GM18519 (cell line): ENCODE data around the gene PCDH8.

ENCODE experiments used
- ATAC-seq: cut with Tn5 transposase; IDR thresholded peaks from one replicate; pipeline ENCODE4 v1.9.1; 2021; ENCODE audit warnings: mild to moderate bottlenecking, moderate library complexity; ENCODE audit not compliant: unreplicated experiment, low FRiP score

Gene PCDH8

DNA sequence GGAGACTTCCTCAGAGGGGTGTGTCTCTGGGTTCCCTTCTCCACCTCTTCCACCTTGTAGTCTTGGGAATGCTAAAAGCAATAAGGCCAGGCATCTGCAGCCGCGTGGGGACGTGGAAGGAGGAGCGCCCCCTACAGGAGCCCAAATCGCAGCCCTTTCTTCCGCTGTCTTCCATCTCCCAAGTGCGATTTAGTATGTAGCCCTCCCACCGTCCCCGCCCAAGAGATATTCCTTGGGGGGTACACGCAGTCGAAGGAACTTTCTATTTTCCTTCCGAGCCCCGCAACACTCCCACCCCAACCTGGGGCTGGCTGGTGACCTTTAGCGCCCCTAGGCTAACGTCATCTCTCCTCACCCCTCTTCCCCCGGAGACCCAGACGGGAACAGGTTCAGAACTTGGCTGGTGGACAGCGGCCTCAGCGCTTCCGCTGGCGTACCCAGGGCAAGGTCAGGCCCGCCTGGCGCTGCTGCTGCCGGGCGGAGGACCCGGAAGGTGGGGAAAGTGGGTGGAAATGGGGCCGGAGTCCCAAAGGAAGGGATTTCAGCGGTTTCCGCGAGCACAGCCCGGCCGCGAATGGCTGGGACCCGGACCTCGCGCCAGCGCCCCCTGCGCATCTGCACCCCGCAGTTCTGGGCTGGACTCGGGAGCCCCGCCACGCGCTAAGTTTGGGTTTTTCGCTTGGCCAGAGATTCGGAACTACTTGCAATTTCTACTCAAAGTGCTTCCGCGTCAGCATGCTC is 2.1 kb upstream of the PCDH8 start:
- peak; percentile 56 for ATAC-seq

- no peak for ATAC-seq
Measured at GRCh38 chr13:52850072-52850395, 1.6 kb upstream of the PCDH8 start.

GRCh38 chr13:52849291-52850071 is 1.0 kb upstream of the PCDH8 start:
- ATAC-seq = no peak

- no peak for ATAC-seq
Measured at GRCh38 chr13:52847682-52848432, 583 bp downstream of the PCDH8 start.

DNA sequence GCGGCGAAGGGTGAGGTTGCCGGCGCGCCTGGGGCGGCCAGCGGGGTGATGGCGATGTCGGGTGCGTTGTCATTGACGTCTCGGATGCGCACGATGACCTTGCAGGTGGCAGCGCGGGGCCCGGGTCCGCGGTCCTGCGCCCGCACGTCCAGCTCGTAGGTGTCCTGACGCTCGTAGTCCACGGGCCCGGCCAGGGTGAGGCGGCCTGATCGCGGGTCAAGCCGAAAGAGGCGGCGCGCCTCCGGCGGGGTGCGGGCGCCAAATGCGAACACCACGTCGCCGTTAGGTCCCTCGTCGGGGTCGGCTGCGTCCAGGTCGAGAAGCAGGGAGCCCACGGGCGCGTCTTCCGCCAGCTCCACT is 1.1 kb downstream of the PCDH8 start:
- ATAC-seq = no peak

DNA sequence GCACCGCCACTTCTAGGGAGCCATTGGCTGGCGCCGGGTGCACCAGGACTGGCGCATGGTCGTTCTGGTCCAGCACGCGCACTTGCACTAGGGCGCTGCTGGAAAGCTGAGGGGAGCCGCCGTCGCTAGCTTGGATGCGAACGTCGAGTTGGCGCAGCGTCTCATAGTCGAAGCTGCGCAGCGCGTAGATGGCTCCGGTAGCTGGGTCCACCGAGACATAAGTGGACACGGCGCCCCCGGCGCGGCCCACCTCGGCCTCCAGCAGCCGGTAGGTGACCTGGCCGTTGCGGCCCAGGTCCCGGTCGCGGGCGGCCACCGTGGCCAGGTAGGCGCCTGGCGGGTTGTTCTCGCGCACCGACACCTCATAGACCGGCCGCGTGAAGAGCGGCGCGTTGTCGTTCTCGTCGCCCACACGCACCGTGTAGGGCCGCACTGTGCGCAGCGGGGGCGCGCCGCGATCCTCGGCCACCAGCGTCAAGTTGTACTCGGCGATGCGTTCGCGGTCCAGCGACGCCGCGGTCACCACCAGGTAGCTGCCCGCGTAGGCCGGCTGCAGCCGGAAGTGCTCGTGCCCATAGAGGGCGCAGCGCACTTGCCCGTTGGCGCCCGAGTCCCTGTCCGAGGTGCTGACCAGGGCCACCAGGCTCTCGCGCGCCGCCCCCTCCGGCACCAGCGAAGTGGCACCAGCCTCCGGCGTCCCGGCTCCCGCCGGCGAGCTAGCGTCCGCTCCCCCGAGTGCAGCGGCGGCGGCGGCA is 1.7 kb downstream of the PCDH8 start:
- ATAC-seq = no peak

GRCh38 chr13:52845766-52846566 is 2.5 kb downstream of the PCDH8 start:
- no peak for ATAC-seq

- no peak for ATAC-seq
Measured at GRCh38 chr13:52845334-52845761, 3.1 kb downstream of the PCDH8 start.

DNA sequence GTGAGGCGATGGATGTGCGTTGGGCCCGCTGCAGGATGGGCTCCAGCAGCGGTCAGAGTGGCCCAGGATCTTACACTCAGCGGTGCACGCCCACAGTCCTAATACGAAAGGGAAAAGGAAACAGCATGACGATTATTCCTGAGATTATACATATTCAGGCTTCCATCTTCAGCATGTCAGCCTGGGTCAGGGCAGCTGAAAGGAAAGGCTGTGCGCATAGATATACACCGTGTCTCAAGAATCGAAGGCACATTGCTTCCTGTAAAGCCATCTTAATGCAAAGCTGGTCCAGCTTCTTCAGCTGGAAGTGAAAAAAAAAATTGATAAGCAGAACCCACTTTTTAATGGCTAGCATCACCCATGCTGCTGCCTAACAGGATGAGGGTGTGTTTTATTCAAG is 3.6 kb downstream of the PCDH8 start:
- no peak for ATAC-seq

DNA sequence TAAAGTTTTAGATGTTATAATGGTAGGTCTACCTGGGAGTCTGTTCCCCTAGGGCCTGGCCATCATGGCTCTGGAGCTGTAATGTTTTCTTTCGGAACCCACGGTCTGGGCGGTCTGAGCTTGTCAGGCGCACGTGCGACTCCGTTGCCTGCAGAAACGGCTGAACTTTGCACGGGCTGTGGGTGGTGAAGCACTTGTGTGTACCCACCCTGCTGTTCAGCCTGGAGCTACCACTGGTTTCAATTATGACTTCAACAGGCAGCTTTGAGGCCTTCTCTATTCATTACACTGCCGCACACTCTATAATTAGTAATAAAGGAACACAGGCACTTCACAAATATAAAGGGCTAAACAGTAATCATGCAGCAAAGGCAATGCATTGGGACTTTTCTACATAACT is 6.0 kb downstream of the PCDH8 start:
- no peak for ATAC-seq

- ATAC-seq = no peak
Measured at GRCh38 chr13:52840066-52840465, 8.4 kb downstream of the PCDH8 start.

DNA sequence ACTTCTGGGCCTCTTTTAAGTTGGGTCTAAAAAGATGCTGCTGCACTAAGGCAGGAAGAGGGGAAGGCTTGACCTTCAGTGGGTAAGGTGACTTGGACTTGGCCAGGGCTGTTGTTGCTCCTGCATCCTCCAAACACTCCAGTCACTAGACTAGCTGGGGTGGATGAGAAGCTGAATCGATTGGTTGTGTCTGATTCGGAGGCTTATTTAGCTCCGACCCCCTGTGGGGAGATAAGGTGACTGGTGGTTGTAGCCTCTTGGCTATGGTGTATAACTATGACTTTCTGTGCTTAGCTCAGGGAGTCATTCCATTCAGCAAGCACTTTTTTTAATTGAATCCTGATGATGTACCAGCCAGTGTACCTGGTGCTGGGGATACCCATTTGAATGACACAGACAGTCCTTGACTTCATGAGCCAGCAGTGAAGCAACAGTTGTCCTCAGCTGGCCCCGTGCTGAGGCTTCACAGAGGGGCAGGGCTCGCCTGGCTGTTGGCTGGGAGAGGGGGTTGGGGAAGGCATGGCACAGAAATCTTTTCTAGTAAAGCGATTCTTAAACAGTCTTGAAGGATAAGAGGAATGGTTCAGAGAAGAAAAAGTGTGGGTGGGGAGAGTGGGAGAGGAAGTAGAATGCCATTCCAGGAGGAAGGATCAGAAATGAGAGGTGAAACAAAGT is 9.9 kb downstream of the PCDH8 start:
- ATAC-seq = no peak

GRCh38 chr13:52837850-52838249 is 10.6 kb downstream of the PCDH8 start:
- no peak for ATAC-seq

DNA sequence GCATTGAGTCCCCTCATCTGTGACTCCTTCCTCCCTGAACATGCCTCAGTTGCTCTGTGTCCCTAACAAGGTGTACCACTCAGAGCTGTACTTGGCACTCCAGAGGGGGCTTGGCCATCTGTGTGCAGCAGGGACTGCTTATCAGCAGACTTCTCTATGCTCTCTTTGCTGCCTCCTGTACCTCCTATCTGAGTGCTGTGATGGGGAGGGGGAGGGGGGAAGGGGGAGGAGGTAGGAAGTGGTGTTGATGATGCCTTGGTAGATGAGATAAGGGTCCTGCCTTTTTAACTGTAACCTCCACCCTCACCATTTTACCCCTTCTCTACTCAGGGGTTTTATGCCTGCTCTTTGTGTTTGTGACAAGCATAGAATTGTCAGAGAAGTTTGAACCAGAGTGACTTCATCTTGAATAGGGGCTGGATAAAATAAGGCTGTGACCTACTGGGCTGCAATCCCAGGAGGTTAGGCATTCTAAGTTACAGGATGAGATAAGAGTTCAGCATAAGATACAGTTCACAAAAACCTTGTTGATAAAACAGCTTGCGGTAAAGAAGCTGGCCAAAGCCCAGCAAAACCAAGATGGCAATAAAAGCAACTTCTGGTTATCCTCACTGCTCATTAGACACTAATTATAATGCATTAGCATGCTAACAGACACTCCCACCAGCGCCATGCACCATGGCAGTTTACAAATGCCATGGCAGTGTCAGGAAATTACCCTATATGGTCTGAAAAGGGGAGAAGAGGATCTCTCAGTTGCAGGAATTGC is 13.2 kb downstream of the PCDH8 start:
- no peak for ATAC-seq

GRCh38 chr13:52833296-52833875 is 15.1 kb downstream of the PCDH8 start:
- no peak for ATAC-seq

- ATAC-seq = no peak
Measured at GRCh38 chr13:52832313-52832712, 16.1 kb downstream of the PCDH8 start.

- no peak for ATAC-seq
Measured at GRCh38 chr13:52830946-52831345, 17.5 kb downstream of the PCDH8 start.

- no peak for ATAC-seq
Measured at GRCh38 chr13:52827839-52828238, 20.6 kb downstream of the PCDH8 start.
